GM06990 (cell line): ENCODE data around the gene C15orf40.
"Not testable (repeated sequence)": the region's sequence is repeated elsewhere in the genome, so short reads cannot be mapped to it uniquely, and the experiment has no call there.

Experiments
- DNase-seq: peaks from one replicate; pipeline ENCODE4 v3.0.0-alpha.2; 2011; ENCODE audit not compliant: insufficient read length; ENCODE audit errors: extremely low read depth
- H3K27me3 ChIP-seq: replicated peaks from 2 replicates; pipeline ENCODE4 v1.6.0; 2011; ENCODE audit warnings: low read length; ENCODE audit not compliant: control insufficient read depth, insufficient read depth
- H3K36me3 ChIP-seq: 2 replicates; pipeline ENCODE4 v1.5.1; 2011; ENCODE audit warnings: low read length; ENCODE audit not compliant: control insufficient read depth, insufficient read depth
- H3K4me3 ChIP-seq: replicated peaks from 2 replicates; pipeline ENCODE4 v1.5.1; 2011; ENCODE audit warnings: low read depth, mild to moderate bottlenecking, control low read depth, low read length
- CTCF ChIP-seq: IDR thresholded peaks from 2 replicates; pipeline ENCODE4 v1.5.1; 2011; ENCODE audit warnings: low read length, control low read depth, mild to moderate bottlenecking, inconsistent platforms; ENCODE audit not compliant: insufficient read depth, poor library complexity, severe bottlenecking

The C15orf40 gene

DNA sequence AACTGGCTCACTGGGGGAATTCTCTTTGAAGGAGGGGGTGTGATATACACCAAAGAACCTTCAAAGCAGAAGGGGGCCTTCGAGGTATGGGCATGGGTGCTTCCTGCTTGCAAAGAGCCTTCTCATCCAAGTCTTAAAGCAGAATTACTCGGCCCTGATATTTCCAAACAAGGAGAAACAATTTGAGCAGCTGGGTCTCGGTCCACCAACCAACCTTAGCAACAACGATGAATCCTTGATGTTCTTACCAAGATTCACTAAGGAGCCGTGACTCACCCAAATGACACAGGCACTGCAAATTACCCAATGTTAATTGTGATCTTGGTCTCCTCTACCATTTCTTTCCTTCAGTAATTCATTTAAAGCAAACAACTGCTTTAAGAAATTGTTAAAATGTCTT is 66.6 kb downstream of the C15orf40 start:
- Histone ChIP-seq H3K36me3 (no peaks in the 10 kb centered on the region), H3K27me3 (no peaks in the 10 kb centered on the region; the same call in none of the 2 replicates), H3K4me3 (no peak overlapping the region)
- no peak for DNase-seq
- TF ChIP-seq CTCF: no peak

GRCh38 chr15:82944056-82944455 is 67.4 kb downstream of the C15orf40 start:
- Histone ChIP-seq H3K36me3 (no peaks in the 10 kb centered on the region), H3K27me3 (no peaks in the 10 kb centered on the region; the same call in none of the 2 replicates), H3K4me3 (no peak overlapping the region)
- DNase-seq: no peak
- no peak for TF ChIP-seq CTCF

DNA sequence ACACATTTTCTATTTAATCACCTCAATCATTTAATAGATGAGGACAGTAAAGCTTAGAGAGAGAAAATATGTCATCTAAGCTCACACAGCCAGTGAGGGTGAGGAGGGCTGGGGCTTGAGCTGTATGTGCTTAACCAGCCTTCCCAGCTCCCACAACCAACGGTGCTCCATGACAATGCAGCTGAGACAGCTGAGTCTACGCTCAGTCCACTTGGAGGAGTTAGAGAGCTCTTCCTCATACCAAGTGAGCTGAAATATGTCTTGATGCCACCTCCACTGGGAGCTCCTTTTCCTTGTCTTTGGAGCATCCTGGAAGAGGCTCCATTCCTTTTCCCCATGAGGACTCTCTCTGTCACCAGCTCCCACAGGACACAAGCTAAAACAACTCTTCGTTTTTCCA is 68.3 kb downstream of the C15orf40 start:
- DNase-seq: no peak
- Histone ChIP-seq H3K27me3 (no peaks in the 10 kb centered on the region; the same call in none of the 2 replicates), H3K4me3 (no peak overlapping the region), H3K36me3 (no peaks in the 10 kb centered on the region)
- no peak for TF ChIP-seq CTCF

DNA sequence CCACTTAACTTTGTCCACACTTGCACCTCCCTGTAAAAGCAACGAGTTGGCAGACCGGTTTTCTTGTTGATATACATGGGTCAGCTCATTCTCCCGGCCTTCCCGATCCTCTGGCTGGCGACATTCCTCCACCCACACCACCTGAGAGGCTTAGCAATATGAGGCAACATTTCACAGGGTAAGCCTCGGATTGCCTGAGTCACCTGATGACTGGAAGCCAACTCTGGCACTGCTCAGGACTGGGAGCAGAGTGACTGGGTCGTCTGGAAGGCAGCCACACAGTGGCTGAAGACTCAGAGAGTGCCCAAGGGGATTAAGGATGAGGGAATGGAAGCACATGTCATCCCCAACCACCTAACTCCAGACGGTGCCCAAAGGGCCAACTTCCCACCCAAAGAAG is 68.7 kb downstream of the C15orf40 start:
- Histone ChIP-seq H3K4me3 (no peak overlapping the region), H3K27me3 (no peaks in the 10 kb centered on the region; the same call in none of the 2 replicates), H3K36me3 (no peaks in the 10 kb centered on the region)
- no peak for DNase-seq
- TF ChIP-seq CTCF: no peak

- H3K27me3 ChIP-seq, DNase-seq, H3K4me3 ChIP-seq, H3K36me3 ChIP-seq: not testable (repeated sequence)
Measured at GRCh38 chr15:82939678-82940077, 71.8 kb downstream of the C15orf40 start.
